GM12864 (cell line): ENCODE results near the gene PPP2R2D.
"Not testable (repeated sequence)": the region's sequence is repeated elsewhere in the genome, so short reads cannot be mapped to it uniquely, and the experiment has no call there.

Experiments used
- DNase-seq: peaks from one replicate; pipeline ENCODE4 v3.0.0-alpha.2; 2011; ENCODE audit warnings: low read depth
- H3K4me3 ChIP-seq: 2 replicates; pipeline ENCODE4 v1.5.1; 2011; ENCODE audit warnings: mild to moderate bottlenecking, low read depth, low read length, control low read depth
- TF ChIP-seq, protein P1 (sequence below): IDR thresholded peaks from 2 replicates; pipeline ENCODE4 v1.5.1; 2011; ENCODE audit warnings: low read depth, mild to moderate bottlenecking, moderate library complexity, low read length, control low read depth, inconsistent platforms; ENCODE audit errors: missing control alignments

The PPP2R2D gene

DNA sequence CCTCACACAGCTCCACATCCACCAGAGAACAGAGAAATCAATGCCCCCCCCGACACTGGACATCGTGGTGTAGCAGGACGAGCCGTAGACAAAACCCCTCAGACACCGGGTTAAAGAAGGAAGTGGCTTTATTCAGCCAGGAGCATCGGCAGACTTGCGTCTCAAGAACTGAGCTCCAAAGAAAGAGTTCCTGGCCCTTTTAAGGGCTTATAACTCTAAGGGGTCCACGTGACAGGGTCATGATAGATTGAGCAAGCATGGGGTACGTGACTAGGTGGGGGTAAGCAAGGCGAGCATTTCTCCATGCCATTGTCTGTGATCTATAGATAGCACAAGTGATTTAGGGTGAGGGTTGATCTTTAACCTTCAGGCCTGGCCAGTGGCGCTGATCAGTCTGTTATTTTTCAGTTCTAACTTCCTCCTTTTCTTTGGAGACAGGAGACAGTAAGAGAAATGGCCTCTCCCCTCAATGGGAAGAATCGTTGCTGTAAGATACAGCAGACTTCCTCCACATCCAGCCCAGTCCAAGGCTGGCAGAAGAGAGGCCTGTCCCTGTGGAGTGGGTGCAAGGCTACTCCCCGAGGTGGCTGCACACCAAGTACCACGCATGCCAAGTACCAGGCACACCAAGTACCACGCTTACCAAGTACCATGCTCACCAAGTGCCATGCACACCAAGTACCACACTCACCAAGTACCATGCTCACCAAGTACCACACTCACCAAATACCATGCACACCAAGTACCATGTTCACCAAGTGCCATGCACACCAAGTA lies 19.5 kb upstream of the PPP2R2D start:
- TF ChIP-seq, protein P1, sequence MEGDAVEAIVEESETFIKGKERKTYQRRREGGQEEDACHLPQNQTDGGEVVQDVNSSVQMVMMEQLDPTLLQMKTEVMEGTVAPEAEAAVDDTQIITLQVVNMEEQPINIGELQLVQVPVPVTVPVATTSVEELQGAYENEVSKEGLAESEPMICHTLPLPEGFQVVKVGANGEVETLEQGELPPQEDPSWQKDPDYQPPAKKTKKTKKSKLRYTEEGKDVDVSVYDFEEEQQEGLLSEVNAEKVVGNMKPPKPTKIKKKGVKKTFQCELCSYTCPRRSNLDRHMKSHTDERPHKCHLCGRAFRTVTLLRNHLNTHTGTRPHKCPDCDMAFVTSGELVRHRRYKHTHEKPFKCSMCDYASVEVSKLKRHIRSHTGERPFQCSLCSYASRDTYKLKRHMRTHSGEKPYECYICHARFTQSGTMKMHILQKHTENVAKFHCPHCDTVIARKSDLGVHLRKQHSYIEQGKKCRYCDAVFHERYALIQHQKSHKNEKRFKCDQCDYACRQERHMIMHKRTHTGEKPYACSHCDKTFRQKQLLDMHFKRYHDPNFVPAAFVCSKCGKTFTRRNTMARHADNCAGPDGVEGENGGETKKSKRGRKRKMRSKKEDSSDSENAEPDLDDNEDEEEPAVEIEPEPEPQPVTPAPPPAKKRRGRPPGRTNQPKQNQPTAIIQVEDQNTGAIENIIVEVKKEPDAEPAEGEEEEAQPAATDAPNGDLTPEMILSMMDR, result no peak
- no peak for DNase-seq
- no peak overlapping the region for H3K4me3 ChIP-seq

DNA sequence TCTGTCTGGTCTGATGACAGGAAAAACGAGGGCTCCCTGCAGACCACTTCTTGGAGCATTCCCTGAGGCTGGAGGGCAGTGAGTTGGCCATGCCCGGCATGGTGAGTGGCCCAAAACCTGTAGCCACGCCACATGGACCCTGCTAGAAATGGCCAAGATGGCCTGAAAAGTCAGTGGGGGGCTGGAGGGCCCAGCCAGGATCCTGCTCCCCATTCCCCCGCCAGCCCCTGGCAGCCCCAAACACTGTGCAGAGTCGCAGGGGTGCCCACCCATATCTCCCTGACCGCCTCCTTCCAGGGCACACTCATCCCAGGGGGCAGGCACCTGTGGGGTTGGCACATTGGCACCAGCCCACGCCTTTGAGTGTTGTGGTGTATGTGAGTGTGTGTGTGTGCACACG lies 18.7 kb upstream of the PPP2R2D start:
- DNase-seq, result no peak
- TF ChIP-seq, protein P1, result no peak
- H3K4me3 ChIP-seq, result no peak overlapping the region

DNA sequence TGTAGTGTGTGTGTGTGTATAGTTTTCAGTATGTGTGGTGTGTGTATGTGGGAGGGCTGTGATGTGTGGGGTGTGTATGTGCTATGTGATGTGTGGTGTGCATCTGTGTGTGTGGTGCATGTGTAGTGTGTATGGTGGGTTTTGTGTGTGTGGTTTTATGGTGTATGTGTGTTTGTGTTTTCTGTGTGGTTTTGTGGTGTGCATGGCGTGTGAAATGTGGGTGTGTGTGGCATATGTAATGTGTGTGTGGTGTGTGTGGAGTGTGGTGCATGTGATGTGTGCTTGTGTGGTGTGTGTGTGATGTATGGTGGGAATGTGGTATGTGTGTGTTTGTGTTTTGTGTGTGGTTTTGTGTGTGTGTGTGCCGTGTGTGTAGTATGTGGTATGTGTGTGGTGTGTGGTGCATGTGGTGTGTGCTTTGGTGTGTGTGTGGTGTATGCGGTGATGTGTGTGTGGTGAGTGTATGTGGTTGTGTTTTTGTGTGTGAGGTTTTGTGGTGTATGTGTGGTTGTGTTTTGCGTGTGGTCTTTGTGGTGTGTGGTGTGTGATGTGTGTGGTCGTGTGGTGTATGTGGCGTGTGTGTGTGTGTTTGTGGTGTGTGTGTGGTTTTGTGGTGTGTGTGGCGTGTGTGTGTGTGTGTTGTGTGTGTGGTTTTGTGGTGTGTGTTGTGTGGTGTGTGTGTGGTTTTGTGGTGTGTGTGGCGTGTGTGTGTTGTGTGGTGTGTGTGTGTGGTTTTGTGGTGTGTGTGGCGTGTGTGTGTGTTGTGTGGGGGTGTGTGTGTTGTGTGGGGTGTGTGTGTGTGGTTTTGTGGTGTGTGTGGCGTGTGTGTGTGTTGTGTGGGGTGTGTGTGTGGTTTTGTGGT lies 18.0 kb upstream of the PPP2R2D start:
- no peak for DNase-seq
- H3K4me3 ChIP-seq, result no peak overlapping the region
- TF ChIP-seq, protein P1, result no peak

DNA sequence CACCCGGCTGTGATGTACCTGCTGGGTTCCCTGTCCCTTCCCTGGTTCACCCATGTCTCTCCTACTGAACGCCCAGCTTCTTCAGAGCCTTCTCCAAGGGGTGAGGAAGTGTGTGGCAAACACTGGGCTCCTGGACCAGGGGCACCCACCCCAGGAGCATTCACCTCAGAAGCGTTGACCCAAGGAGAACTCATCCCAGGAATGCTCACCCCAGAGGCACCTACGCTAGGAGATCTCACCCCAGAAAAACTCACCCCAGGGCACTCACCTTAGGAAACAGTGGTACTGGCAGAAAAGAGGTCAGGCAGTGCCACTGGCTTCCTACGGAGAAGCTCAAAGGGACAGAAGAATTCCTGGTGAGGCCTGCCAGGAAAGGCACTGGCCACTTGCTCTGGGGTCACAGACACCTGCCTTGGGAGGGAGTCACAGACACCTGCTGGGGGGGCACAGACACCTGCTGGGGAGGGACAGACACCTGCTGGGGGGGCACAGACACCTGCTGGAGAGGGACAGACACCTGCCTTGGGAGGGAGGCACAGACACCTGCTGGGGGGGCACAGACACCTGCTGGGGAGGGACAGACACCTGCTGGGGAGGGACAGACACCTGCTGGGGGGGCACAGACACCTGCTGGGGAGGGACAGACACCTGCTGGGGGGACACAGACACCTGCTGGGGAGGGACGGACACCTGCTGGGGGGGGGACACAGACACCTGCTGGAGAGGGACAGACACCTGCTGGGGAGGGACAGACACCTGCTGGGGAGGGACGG lies 17.0 kb upstream of the PPP2R2D start:
- DNase-seq, result not testable (repeated sequence)

DNA sequence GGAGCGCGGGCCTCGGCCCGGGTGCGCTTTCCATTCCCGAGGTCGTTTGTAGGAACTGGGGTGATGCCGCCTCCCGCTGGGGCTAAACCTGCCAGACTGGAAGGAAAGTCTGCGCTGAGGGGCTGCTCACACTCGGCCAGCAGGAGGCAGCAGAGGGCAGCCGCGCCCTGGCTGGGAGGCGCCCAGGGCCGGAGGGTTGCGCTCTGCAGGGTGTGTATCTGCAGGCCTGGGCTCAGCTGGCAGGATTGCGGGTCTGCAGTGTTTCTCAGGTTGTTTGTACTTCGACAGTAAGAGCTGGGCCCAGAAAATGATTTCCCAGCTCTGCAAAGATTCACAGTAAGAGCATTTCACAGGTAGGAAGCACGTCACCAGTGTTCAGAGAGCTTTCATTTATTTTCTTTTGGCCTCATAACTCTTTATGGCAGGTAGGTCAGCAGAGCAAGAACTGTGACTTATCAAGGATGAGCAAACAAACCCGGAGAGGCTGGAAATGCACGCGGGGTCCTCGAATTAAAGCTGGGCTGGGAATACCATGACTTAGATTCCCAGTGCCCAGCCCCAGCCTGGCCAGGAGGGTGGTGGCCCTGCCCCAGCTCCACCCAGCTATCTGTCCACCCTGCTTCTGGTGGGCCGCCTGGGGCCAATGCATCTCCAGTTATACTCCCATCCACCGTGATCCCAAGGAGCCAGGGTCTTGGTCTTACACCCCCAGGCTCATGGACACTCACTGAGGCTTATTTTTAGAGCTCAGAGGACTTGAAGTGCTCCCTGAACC lies 15.2 kb upstream of the PPP2R2D start:
- no peak overlapping the region for H3K4me3 ChIP-seq
- DNase-seq, result no peak
- TF ChIP-seq, protein P1, result peak; percentile 96

More for the DNA sequence above, 17.0 kb upstream of the PPP2R2D start:
- H3K4me3 ChIP-seq, result not testable (repeated sequence)

DNA sequence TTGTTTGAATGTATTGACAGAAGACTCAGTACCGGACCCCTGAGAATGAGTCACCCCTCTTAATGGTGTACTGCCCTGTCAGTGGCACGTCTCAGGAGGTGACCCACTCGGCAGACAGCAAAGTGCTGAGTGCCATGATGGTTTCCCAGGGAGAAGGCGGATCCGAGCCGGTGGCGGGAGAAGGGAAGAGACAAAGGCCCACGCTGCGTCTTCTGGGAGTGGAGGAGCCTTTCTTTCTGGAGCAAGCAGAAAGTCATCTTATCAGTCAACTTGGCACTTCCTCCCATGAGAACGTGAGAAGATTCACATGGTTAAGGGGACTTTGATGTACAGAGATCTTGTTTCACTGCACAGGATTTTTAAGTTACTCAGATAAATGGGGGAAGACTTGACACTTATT lies 14.6 kb upstream of the PPP2R2D start:
- TF ChIP-seq, protein P1, result no peak
- H3K4me3 ChIP-seq, result no peak overlapping the region
- no peak for DNase-seq
